ENCODE data around the gene OSGIN1. TPM values are rescaled to one million over a fixed set of nuclear protein-coding genes. Genes with fewer than 3 reads are reported as not detected.

OSGIN1 gene
- total and polyA plus RNA-seq, 2 of the 8 experiments (the other 6 are each of a cell fraction or from before 2014, with no cell fraction given), result 0.58 to 0.76 TPM

- Histone ChIP-seq H2BK15ac (ENCODE audit: low read length) (no peak overlapping the region), H3K9me3 (ENCODE audit: insufficient read depth in 2 of 2, low read depth in 1 of 2, low read length in 1 of 2) (no peaks in the 10 kb centered on the region), H4K5ac (ENCODE audit: insufficient read length, low read depth, low read length) (no peak overlapping the region), H3K4me2 (ENCODE audit: insufficient read depth in 1 of 2, low read depth in 2 of 2, low read length in 2 of 2) (no peak overlapping the region), H3K27ac (ENCODE audit: low read depth, low read length) (no peak overlapping the region), H2BK12ac (ENCODE audit: low read depth, low read length) (peak overlapping the region; percentile 23; the same call in 1 of the 2 replicates), H3K23me2 (ENCODE audit: low read depth, low read length) (no peaks in the 10 kb centered on the region), H3K36me3 (ENCODE audit: control insufficient read depth in 2 of 4, insufficient read depth in 4 of 4, low read length in 3 of 4) (no peaks in the 10 kb centered on the region), H2AFZ (ENCODE audit: low read length) (no peak overlapping the region), H4K8ac (ENCODE audit: extremely low read depth, insufficient read depth, low read length) (no peak overlapping the region; the same call in 1 of the 2 replicates), H3K4me1 (replicated peaks in 1 of 4; ENCODE audit: control insufficient read depth in 3 of 4, insufficient read depth in 4 of 4, low read length in 3 of 4) (peaks cover 0 to 5% (median 3%) of the 10 kb centered on the region in 4 experiments; a peak in 3 of 7 replicates), H3K4ac (replicated peaks; ENCODE audit: insufficient read length, low read depth, low read length) (no peak overlapping the region), H3K56ac (replicated peaks; ENCODE audit: insufficient read length, low read depth, low read length) (no peak overlapping the region), H3K79me2 (ENCODE audit: control insufficient read depth in 1 of 2, insufficient read depth in 2 of 2, low read length in 2 of 2) (no peaks in the 10 kb centered on the region), H2BK120ac (replicated peaks; ENCODE audit: low read depth, low read length) (no peak overlapping the region), H2AK5ac (ENCODE audit: low read depth, low read length) (no peak overlapping the region), H3K14ac (ENCODE audit: insufficient read length) (no peak overlapping the region), H4K20me1 (replicated peaks in 1 of 2; ENCODE audit: control insufficient read depth in 1 of 2, insufficient read depth in 2 of 2, low read length in 2 of 2) (peaks cover 0 to 8% of the 10 kb centered on the region in 2 experiments), H2BK5ac (ENCODE audit: low read depth, low read length) (no peak overlapping the region), H3K18ac (ENCODE audit: extremely low read depth, low read length) (no peak overlapping the region; the same call in 1 of the 2 replicates), H3K4me3 (ENCODE audit: extremely low read depth in 1 of 4, insufficient read depth in 2 of 4, low read depth in 3 of 4, low read length in 4 of 4) (no peak overlapping the region), H3K27me3 (replicated peaks in 1 of 4; ENCODE audit: control insufficient read depth in 3 of 4, extremely low read depth in 1 of 4, insufficient read depth in 3 of 4, low read length in 3 of 4) (no peaks in the 10 kb centered on the region; a peak in 2 of 7 replicates), H2BK20ac (ENCODE audit: low read length) (no peak overlapping the region), H3K23ac (ENCODE audit: insufficient read length) (no peak overlapping the region), H4K91ac (replicated peaks; ENCODE audit: insufficient read length, low read length) (no peak overlapping the region), H3K9ac (replicated peaks in 1 of 4; ENCODE audit: extremely low read depth in 1 of 4, low read depth in 3 of 4, low read length in 3 of 4) (no peak overlapping the region), H3K79me1 (ENCODE audit: low read depth, low read length) (no peaks in the 10 kb centered on the region)
- POLR2A ChIA-PET (ENCODE audit: partially characterized antibody), result interaction anchor here (1.6 to 1.7 kb wide), 2 partner anchors 13 to 14 kb away, joined by 3 to 5 read pairs; no protein-coding TSS in a partner anchor
- DNase-seq (ENCODE audit: low read depth in 1 of 2, low spot score in 2 of 2), result no peak
- no peak for FAIRE-seq
- WGBS, 2 experiments (ENCODE audit: extremely low coverage in 1 of 2, insufficient coverage in 1 of 2, insufficient read length in 1 of 2, insufficient replicate concordance in 2 of 2, low coverage in 1 of 2, low lambda C conversion rate in 2 of 2, missing lambda C conversion rate in 1 of 2), result 88% methylated on average over 25 of the region's 28 CpGs; no CpG with 5 or more reads in 1 of the 2 experiments
- CTCF ChIA-PET (ENCODE audit: partially characterized antibody), result interaction anchor here (1.4 kb wide), 1 partner anchor 17 kb away, joined by 3 read pairs; no protein-coding TSS in a partner anchor
- TF ChIP-seq SRF (IDR thresholded peaks at IDR 0.05; ENCODE audit: low read depth, low read length) (no peak), RFX5 (IDR thresholded peaks at IDR 0.05; ENCODE audit: borderline replicate concordance, low read depth, low read length) (no peak), FOSL1 (IDR thresholded peaks at IDR 0.05; ENCODE audit: insufficient read depth, low read depth, low read length) (no peak), SUZ12 (IDR thresholded peaks at IDR 0.05; ENCODE audit: low read length) (no peak), RXRA (IDR thresholded peaks at IDR 0.05; ENCODE audit: insufficient read depth, low read depth, low read length) (no peak), CHD2 (IDR thresholded peaks at IDR 0.05; ENCODE audit: low read length) (no peak), SAP30 (IDR thresholded peaks at IDR 0.05; ENCODE audit: insufficient read depth, insufficient replicate concordance, low read length) (no peak), SIRT6 (IDR thresholded peaks at IDR 0.05; ENCODE audit: low read length) (no peak), SP4 (IDR thresholded peaks at IDR 0.05; ENCODE audit: low read length) (no peak), CTCF (IDR thresholded peaks at IDR 0.05; ENCODE audit: control extremely low read depth in 1 of 3, insufficient read depth in 1 of 3, low read depth in 1 of 3, low read length in 3 of 3) (no peak)
Measured at GRCh38 chr16:83940630-83941378, 12.2 kb upstream of the OSGIN1 start.

Measured in H1 (cell line).